ENCODE results near the gene FMN1.

The FMN1 gene

DNA sequence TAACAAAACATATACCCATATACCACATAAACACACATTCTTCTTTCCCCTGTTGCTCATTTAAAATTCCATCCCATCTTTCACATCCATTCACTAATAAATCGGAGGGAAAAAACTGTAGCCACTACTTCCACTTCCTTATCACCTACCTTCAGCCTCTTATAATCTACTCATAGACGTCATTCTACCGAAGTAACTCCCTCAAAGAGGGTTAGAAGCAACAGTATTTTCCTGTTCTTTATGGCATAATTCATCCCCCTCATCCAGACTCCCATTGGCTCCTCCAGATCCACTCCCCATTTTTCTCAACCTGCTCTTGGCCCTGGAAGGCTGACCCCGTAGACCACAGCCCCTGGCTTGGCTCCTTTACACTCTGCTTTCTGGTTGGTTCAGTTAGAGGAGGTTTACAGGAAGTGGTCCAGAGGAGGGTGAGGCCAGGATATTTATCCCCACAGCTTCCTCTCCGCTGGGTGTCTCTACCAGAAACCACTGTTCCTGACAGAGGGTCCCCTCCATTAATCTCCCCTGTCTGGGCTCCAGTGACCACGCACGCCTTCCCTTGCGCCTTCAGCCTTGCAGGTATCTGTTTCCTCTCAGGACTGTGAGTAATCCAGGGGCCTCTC is 46.3 kb downstream of the FMN1 start:
- Histone ChIP-seq H3K36me3 (no peaks in the 10 kb centered on the region), H3K9me3 (no peaks in the 10 kb centered on the region), H3K4me1 (no peaks in the 10 kb centered on the region), H3K4me3 (no peak overlapping the region), H3K27ac (no peak overlapping the region), H3K27me3 (no peaks in the 10 kb centered on the region)
- intact Hi-C loops (cut with DNase I; ENCODE audit: low total_unique reads), result no loop called here
- DNase-seq, result no peak
- TF ChIP-seq, protein P1, sequence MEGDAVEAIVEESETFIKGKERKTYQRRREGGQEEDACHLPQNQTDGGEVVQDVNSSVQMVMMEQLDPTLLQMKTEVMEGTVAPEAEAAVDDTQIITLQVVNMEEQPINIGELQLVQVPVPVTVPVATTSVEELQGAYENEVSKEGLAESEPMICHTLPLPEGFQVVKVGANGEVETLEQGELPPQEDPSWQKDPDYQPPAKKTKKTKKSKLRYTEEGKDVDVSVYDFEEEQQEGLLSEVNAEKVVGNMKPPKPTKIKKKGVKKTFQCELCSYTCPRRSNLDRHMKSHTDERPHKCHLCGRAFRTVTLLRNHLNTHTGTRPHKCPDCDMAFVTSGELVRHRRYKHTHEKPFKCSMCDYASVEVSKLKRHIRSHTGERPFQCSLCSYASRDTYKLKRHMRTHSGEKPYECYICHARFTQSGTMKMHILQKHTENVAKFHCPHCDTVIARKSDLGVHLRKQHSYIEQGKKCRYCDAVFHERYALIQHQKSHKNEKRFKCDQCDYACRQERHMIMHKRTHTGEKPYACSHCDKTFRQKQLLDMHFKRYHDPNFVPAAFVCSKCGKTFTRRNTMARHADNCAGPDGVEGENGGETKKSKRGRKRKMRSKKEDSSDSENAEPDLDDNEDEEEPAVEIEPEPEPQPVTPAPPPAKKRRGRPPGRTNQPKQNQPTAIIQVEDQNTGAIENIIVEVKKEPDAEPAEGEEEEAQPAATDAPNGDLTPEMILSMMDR (IDR thresholded peaks at IDR 0.05), result no peak

DNA sequence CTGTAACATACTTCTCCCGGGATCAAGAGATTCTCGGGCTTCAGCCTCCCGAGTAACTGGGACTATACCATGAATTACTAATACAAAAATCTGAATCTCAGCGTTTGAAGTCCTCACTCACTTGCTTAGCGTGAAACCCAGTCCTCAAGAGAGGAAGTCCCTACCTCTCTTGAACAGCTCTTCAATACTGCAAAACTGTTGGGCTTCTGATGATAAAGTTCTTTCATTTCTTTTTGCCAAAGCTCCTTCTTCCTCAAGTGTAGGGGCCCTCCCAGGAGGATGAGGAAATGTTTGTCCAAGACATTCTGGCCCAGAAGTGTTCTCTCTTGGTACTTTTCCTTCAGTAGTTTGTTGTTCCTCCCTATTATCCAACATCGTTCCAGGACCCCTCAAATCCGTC is 48.5 kb downstream of the FMN1 start:
- TF ChIP-seq, protein P1 (IDR thresholded peaks at IDR 0.05), result no peak

DNA sequence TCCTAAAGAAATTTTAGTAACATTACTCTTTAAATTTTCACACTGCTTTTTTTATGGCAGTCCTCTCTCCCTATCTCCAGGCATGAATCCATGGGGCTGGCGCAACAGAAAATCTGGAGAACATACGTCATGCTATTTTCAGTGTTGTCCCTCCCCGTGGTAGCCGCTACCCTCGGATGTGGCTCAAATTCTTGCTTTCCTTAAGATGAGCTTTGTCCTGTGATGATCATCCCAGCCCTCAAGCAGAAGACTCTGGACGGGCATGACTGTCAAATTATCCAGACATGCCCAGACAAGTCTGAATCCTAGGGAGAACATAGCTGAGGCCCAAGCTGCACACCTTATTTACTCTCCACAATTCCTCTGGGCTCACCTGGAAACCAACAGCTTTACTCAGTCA is 49.1 kb downstream of the FMN1 start:
- Histone ChIP-seq H3K9me3 (no peaks in the 10 kb centered on the region), H3K27me3 (no peaks in the 10 kb centered on the region), H3K4me3 (no peak overlapping the region), H3K27ac (no peak overlapping the region), H3K36me3 (no peaks in the 10 kb centered on the region), H3K4me1 (no peaks in the 10 kb centered on the region)
- intact Hi-C loops (cut with DNase I; ENCODE audit: low total_unique reads), result no loop called here
- TF ChIP-seq, protein P1 (IDR thresholded peaks at IDR 0.05), result no peak
- DNase-seq, result no peak

More for the DNA sequence above, 48.5 kb downstream of the FMN1 start:
- intact Hi-C loops (cut with DNase I; ENCODE audit: low total_unique reads), result no loop called here
- DNase-seq, result no peak
- Histone ChIP-seq H3K4me3 (no peak overlapping the region), H3K4me1 (no peaks in the 10 kb centered on the region), H3K9me3 (no peaks in the 10 kb centered on the region), H3K36me3 (no peaks in the 10 kb centered on the region), H3K27ac (no peak overlapping the region), H3K27me3 (no peaks in the 10 kb centered on the region)

DNA sequence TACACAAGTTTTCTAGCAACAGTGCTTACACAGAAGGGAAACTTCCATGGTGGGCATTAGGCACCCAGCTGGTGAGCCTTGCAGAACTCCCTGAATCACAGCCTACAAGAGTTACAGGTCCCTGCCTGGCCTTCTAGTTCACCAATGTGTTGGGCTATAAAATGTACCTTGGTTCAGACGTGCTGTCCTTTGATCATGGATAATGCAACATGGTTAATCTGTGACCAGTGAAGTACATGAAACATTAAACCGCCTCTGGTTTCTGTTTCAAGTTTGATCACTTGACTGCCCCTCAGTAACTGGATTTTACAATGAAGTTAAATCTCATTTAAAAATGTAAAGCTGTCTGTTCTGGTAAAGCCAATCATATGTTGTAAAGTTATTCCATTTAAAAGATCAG is 51.8 kb downstream of the FMN1 start:
- intact Hi-C loops (cut with DNase I; ENCODE audit: low total_unique reads), result no loop called here
- Histone ChIP-seq H3K4me3 (no peak overlapping the region), H3K36me3 (no peaks in the 10 kb centered on the region), H3K27ac (no peak overlapping the region), H3K4me1 (no peaks in the 10 kb centered on the region), H3K27me3 (no peaks in the 10 kb centered on the region), H3K9me3 (no peaks in the 10 kb centered on the region)
- TF ChIP-seq, protein P1 (IDR thresholded peaks at IDR 0.05), result no peak
- DNase-seq, result no peak

DNA sequence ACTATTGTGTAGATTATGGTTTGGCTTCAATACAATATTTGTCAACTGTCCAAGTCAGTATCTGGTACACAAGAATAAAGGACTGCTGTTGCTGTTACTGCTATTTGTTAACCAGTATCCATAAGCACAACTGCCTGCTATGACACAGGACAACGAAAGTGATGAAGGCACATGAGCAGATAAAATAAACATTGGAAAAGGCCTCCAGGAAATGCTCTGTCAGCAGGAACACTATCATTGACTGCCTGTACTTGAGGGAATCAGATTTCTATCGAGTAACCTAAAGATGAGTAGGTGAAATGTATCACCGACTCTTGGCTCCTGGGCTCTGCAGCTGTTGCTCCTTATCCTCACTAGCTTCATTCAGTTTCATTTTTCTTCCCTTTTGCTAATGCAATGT is 56.5 kb downstream of the FMN1 start:
- Histone ChIP-seq H3K27ac (no peak overlapping the region), H3K4me3 (no peak overlapping the region), H3K36me3 (no peaks in the 10 kb centered on the region), H3K9me3 (no peaks in the 10 kb centered on the region), H3K27me3 (no peaks in the 10 kb centered on the region), H3K4me1 (no peaks in the 10 kb centered on the region)
- TF ChIP-seq, protein P1 (IDR thresholded peaks at IDR 0.05), result no peak
- no peak for DNase-seq
- intact Hi-C loops (cut with DNase I; ENCODE audit: low total_unique reads), result no loop called here

DNA sequence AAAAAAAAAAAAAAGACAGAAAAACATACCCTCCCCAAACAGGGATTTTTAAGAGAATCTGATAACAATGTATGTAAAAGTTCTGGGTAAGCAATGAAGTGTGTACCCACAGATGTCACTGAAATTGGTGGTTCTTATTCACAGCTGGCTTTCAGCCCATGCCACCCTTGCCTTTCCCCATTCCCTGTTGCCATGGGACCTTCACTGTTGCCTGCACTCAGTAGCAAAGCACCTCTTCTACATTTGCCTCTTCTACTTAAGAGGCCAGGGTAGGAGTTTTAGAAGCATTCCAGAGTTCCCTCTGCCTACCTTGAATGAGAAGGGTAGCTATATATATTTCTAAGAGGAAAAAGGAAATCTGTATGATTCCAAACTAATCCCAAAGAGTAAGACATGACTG is 57.4 kb downstream of the FMN1 start:
- intact Hi-C loops (cut with DNase I; ENCODE audit: low total_unique reads), result no loop called here

More for the DNA sequence above, 57.4 kb downstream of the FMN1 start:
- H3K27me3 ChIP-seq, result no peaks in the 10 kb centered on the region
- no peaks in the 10 kb centered on the region for H3K9me3 ChIP-seq
- H3K4me3 ChIP-seq, result no peak overlapping the region
- DNase-seq, result no peak
- no peak overlapping the region for H3K27ac ChIP-seq
- no peaks in the 10 kb centered on the region for H3K4me1 ChIP-seq
- H3K36me3 ChIP-seq, result no peaks in the 10 kb centered on the region
- TF ChIP-seq, protein P1 (IDR thresholded peaks at IDR 0.05), result no peak
